Neural progenitor cell (in vitro differentiated cells): Measurements from ENCODE around the gene SLC34A1. TPM values are rescaled to one million over a fixed set of nuclear protein-coding genes. Genes with fewer than 3 reads are reported as not detected.

ENCODE experiments used
- DNase-seq: peaks from one replicate; pipeline ENCODE4 v3.0.0-alpha.2; 2016; ENCODE audit warnings: low spot score
- H2AFZ ChIP-seq: fragments of 200-600 bp; sonication (generic); replicated peaks from 2 replicates; pipeline ENCODE4 v1.6.1; 2016; ENCODE audit warnings: antibody characterized with exemption
- H3F3A ChIP-seq: fragments of 200-600 bp; sonication (generic); 2 replicates; pipeline ENCODE4 v1.6.1; 2016; ENCODE audit warnings: antibody characterized with exemption, low read depth
- H3K27ac ChIP-seq: fragments of 200-600 bp; sonication (generic); 2 replicates; pipeline ENCODE4 v1.5.1; 2016; ENCODE audit warnings: mild to moderate bottlenecking
- H3K27me3 ChIP-seq: fragments of 200-600 bp; sonication (generic); 2 replicates; pipeline ENCODE4 v1.6.1; 2016; ENCODE audit warnings: mild to moderate bottlenecking, moderate library complexity
- H3K36me3 ChIP-seq: fragments of 200-600 bp; sonication (generic); 2 replicates; pipeline ENCODE4 v1.5.1; 2016
- H3K4me1 ChIP-seq: fragments of 200-600 bp; sonication (generic); 2 replicates; pipeline ENCODE4 v1.6.1; 2016; ENCODE audit warnings: mixed run types
- H3K4me2 ChIP-seq: fragments of 200-600 bp; sonication (generic); 2 replicates; pipeline ENCODE4 v1.6.1; 2016
- H3K4me3 ChIP-seq: fragments of 200-600 bp; sonication (generic); 2 replicates; pipeline ENCODE4 v1.5.1; 2016
- H3K79me2 ChIP-seq: fragments of 200-600 bp; sonication (generic); 2 replicates; pipeline ENCODE4 v1.6.1; 2016; ENCODE audit warnings: low read depth
- H3K9ac ChIP-seq: fragments of 200-600 bp; sonication (generic); 2 replicates; pipeline ENCODE4 v1.6.1; 2016
- H3K9me3 ChIP-seq: fragments of 200-600 bp; sonication (generic); 2 replicates; pipeline ENCODE4 v1.5.1; 2016; ENCODE audit warnings: low read depth
- H4K20me1 ChIP-seq: fragments of 200-600 bp; sonication (generic); 2 replicates; pipeline ENCODE4 v1.6.1; 2016; ENCODE audit warnings: low read depth
- H3K27ac Mint-ChIP-seq: 3 replicates; pipeline ENCODE4 v1.8.0; 2021; ENCODE audit warnings: mixed read lengths
- H3K27me3 Mint-ChIP-seq: 2 replicates; pipeline ENCODE4 v1.8.0; 2022; ENCODE audit warnings: low read depth, mild to moderate bottlenecking, inconsistent platforms, moderate library complexity, mixed read lengths; ENCODE audit not compliant: insufficient read depth
- H3K36me3 Mint-ChIP-seq: 3 replicates; pipeline ENCODE4 v1.8.0; 2021; ENCODE audit warnings: mixed read lengths
- H3K4me1 Mint-ChIP-seq: 3 replicates; pipeline ENCODE4 v1.8.0; 2021; ENCODE audit warnings: mixed read lengths
- H3K4me3 Mint-ChIP-seq: 3 replicates; pipeline ENCODE4 v1.8.0; 2021; ENCODE audit warnings: mild to moderate bottlenecking, moderate library complexity, mixed read lengths
- H3K9me3 Mint-ChIP-seq: 3 replicates; pipeline ENCODE4 v1.8.0; 2020; ENCODE audit warnings: mixed read lengths
- CTCF ChIP-seq: fragments of 200-600 bp; sonication (generic); IDR thresholded peaks from 2 replicates; pipeline ENCODE4 v1.5.1; 2017; ENCODE audit warnings: antibody characterized with exemption, mild to moderate bottlenecking
- EZH2 ChIP-seq: fragments of 200-600 bp; sonication (generic); IDR thresholded peaks from 2 replicates; pipeline ENCODE4 v1.6.1; 2017; ENCODE audit warnings: antibody characterized with exemption, mild to moderate bottlenecking, moderate library complexity
- EZH2phosphoT487 ChIP-seq: fragments of 200-600 bp; sonication (generic); IDR thresholded peaks from 2 replicates; pipeline ENCODE4 v1.6.1; 2017; ENCODE audit warnings: antibody characterized with exemption
- total RNA-seq: library from RNA; depleted of rRNA; stranded (reverse); fragments of >200 nt; gene quantifications from 2 replicates; pipeline ENCODE4 v1.2.3, GENCODE V29; 2015; ENCODE audit warnings: low replicate concordance

Gene SLC34A1
- total RNA-seq, 1 donor from 2014 or later = not detected

GRCh38 chr5:177432143-177432838, 48.1 kb downstream of the SLC34A1 start:
- Mint-ChIP-seq H3K36me3 (peaks cover 9% of the 10 kb centered on the region), H3K27ac (no peak overlapping the region), H3K9me3 (no peaks in the 10 kb centered on the region), H3K27me3 (peaks cover 3% of the 10 kb centered on the region), H3K4me1 (peaks cover 21% of the 10 kb centered on the region), H3K4me3 (no peak overlapping the region)
- Histone ChIP-seq H3K79me2 (peaks cover 26% of the 10 kb centered on the region), H3K4me2 (no peak overlapping the region), H3K4me1 (peaks cover 7% of the 10 kb centered on the region), H3K4me3 (no peak overlapping the region), H3K27ac (no peak overlapping the region), H3K36me3 (no peaks in the 10 kb centered on the region), H4K20me1 (peaks cover 28% of the 10 kb centered on the region), H3K27me3 (no peaks in the 10 kb centered on the region), H3F3A (no peaks in the 10 kb centered on the region), H3K9ac (no peak overlapping the region), H2AFZ (no peak overlapping the region), H3K9me3 (no peaks in the 10 kb centered on the region)
- DNase-seq = no peak
- TF ChIP-seq CTCF = no peak
- no peak for TF ChIP-seq EZH2
- no peak for TF ChIP-seq EZH2phosphoT487

GRCh38 chr5:177432839-177433657, 48.8 kb downstream of the SLC34A1 start:
- no peaks in the 10 kb centered on the region for H3K9me3 ChIP-seq
- no peak overlapping the region for H2AFZ ChIP-seq
- no peaks in the 10 kb centered on the region for H3K4me1 ChIP-seq
- no peaks in the 10 kb centered on the region for H3K36me3 ChIP-seq
- H3K27ac Mint-ChIP-seq = no peak overlapping the region
- peaks cover 3% of the 10 kb centered on the region for H3K27me3 Mint-ChIP-seq
- peaks cover 16% of the 10 kb centered on the region for H3K4me1 Mint-ChIP-seq
- H3K27ac ChIP-seq = no peak overlapping the region
- H3K36me3 Mint-ChIP-seq = peaks cover 13% of the 10 kb centered on the region
- H3K9me3 Mint-ChIP-seq = no peaks in the 10 kb centered on the region
- peaks cover 2% of the 10 kb centered on the region for H3F3A ChIP-seq
- peaks cover 20% of the 10 kb centered on the region for H4K20me1 ChIP-seq
- no peak overlapping the region for H3K4me3 ChIP-seq
- no peaks in the 10 kb centered on the region for H3K27me3 ChIP-seq
- H3K9ac ChIP-seq = no peak overlapping the region
- peaks cover 18% of the 10 kb centered on the region for H3K79me2 ChIP-seq
- no peak overlapping the region for H3K4me2 ChIP-seq
- TF ChIP-seq EZH2phosphoT487 (no peak), CTCF (no peak), EZH2 (no peak)
- no peak overlapping the region for H3K4me3 Mint-ChIP-seq
- no peak for DNase-seq

- Histone ChIP-seq H3K9ac (no peak overlapping the region), H3K4me1 (no peaks in the 10 kb centered on the region), H3K9me3 (no peaks in the 10 kb centered on the region), H3F3A (peaks cover 2% of the 10 kb centered on the region), H2AFZ (no peak overlapping the region), H4K20me1 (peaks cover 13% of the 10 kb centered on the region), H3K4me3 (no peak overlapping the region), H3K36me3 (no peaks in the 10 kb centered on the region), H3K27ac (no peak overlapping the region), H3K4me2 (no peak overlapping the region), H3K27me3 (no peaks in the 10 kb centered on the region), H3K79me2 (peaks cover 11% of the 10 kb centered on the region)
- H3K36me3 Mint-ChIP-seq = peaks cover 16% of the 10 kb centered on the region
- H3K9me3 Mint-ChIP-seq = no peaks in the 10 kb centered on the region
- no peak overlapping the region for H3K4me3 Mint-ChIP-seq
- DNase-seq = no peak
- peaks cover 13% of the 10 kb centered on the region for H3K4me1 Mint-ChIP-seq
- H3K27me3 Mint-ChIP-seq = peaks cover 3% of the 10 kb centered on the region
- TF ChIP-seq EZH2phosphoT487 = no peak
- no peak for TF ChIP-seq CTCF
- no peak for TF ChIP-seq EZH2
- H3K27ac Mint-ChIP-seq = no peak overlapping the region
Observed at GRCh38 chr5:177433658-177434217, 49.5 kb downstream of the SLC34A1 start.
